Measurements from ENCODE around the gene ZNF543.
A peak's percentile ranks its signal among the peaks of the same experiment; 100 is the strongest.
"Not testable (repeated sequence)": the region's sequence is repeated elsewhere in the genome, so short reads cannot be mapped to it uniquely, and the experiment has no call there.

ZNF543 gene

GRCh38 chr19:57348136-57348535 lies 27.9 kb downstream of the ZNF543 start:
- no peak for DNase-seq
- TF ChIP-seq POLR2A (IDR thresholded peaks at IDR 0.05; ENCODE audit: low read length) (no peak), GATA1 (IDR thresholded peaks at IDR 0.05; ENCODE audit: low read depth, low read length) (no peak)

DNA sequence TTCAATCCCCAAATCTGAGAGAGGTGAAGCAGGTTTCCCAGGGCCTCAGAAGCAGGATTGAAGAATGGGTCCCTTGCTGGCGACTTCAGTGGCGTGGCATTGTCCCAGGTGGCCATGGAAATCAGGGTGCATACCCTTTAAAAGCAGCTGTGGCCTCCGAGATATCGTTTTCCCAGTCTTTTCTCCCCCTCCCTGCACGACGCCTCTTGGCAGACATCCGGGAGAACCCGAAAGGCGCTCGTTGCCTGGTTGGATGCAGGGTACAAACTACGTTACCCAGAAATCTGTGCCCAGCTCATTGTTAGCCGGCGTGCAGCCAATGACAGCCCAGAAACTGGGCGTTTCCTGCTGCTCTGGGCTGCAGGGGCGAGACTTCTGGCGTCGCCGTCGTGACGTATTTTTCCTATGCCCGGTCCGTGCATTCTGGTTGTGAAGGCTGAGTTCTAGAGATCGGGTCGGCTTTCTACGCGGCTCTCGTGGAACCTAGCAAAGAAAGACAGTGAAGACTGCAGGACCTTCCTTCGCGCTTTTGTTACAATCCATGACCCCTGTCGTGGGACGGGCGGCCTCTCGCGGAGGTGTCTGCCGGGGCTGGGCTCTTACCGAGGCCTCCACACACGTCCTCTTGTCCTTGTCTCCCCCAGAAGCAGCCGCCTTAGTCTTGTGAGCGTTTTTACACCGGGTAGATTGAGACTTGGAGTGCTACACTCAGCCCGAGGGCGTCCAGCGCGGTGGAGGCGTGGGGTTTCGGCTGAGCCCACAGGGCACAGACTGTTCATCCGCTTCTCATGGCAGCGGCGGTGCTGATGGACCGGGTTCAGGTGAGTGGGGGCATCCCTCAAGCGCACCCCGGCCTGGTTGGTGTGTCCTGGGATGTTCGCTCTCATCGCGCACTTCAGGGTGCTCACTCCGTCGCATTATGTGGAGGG lies 30.9 kb downstream of the ZNF543 start, which contains the start of gene ZNF304:
ZNF304 (plus strand) TSS at position 395 of the 929 bp plus-strand sequence; CDS start at position 789, 394 bp downstream.
- TF ChIP-seq GATA1 (IDR thresholded peaks at IDR 0.05; ENCODE audit: low read depth, low read length) (no peak), POLR2A (IDR thresholded peaks at IDR 0.05; ENCODE audit: low read length) (peak; percentile 73)

GRCh38 chr19:57351867-57352266 lies 31.6 kb downstream of the ZNF543 start:
- no peak for TF ChIP-seq POLR2A (IDR thresholded peaks at IDR 0.05; ENCODE audit: low read length)
- TF ChIP-seq GATA1 (IDR thresholded peaks at IDR 0.05; ENCODE audit: low read depth, low read length) = no peak
- DNase-seq = peak; percentile 63 to 68

More for the DNA sequence above, 30.9 kb downstream of the ZNF543 start, which contains the start of gene ZNF304:
- DNase-seq = peak; percentile 93 to 95

DNA sequence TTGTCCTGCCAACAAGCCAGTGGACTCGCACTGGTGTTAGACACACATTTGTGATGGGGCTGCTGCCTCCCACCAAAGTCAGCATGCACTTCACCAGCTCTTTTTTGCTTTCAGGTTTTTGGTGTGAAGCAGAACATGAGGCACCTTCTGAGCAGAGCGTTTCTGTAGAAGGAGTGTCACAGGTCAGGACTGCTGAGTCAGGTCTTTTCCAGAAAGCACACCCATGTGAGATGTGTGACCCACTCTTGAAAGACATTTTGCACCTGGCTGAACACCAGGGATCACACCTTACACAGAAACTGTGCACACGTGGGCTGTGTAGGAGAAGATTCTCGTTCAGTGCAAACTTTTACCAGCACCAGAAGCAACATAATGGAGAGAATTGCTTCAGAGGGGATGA lies 35.6 kb downstream of the ZNF543 start:
- DNase-seq = no peak
- no peak for TF ChIP-seq POLR2A (IDR thresholded peaks at IDR 0.05; ENCODE audit: low read length)
- TF ChIP-seq GATA1 (IDR thresholded peaks at IDR 0.05; ENCODE audit: low read depth, low read length) = no peak

DNA sequence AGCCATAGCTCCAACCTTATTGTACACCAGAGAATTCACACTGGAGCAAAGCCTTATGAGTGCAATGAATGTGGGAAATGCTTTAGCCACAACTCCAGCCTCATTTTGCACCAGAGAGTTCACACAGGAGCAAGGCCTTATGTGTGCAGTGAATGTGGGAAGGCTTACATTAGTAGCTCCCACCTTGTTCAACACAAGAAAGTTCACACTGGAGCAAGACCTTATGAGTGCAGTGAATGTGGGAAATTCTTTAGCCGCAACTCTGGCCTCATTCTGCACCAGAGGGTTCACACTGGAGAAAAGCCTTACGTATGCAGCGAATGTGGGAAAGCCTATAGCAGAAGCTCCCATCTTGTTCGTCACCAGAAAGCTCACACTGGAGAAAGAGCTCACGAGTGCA lies 37.1 kb downstream of the ZNF543 start:
- no peak for DNase-seq
- TF ChIP-seq POLR2A (IDR thresholded peaks at IDR 0.05; ENCODE audit: low read length) (no peak), GATA1 (IDR thresholded peaks at IDR 0.05; ENCODE audit: low read depth, low read length) (no peak)

DNA sequence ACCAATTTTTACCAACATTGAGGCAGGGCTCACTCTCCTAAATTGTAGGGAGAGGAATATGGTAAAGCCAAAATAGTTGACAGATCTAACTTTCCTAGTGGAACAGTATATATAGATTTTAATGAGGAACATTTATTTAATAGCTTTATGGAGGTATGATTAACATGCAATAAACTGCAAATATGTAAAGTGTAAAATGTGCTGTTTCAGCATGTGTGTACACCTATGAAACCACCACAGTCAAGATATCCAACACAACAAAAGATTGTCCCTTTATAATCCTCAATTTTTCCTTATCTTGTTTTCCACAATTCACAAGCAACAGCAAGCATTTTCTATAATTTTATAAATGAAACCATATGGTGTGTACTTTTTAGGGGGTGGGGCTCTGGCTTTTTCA lies 39.0 kb downstream of the ZNF543 start:
- DNase-seq = no peak
- no peak for TF ChIP-seq GATA1 (IDR thresholded peaks at IDR 0.05; ENCODE audit: low read depth, low read length)
- TF ChIP-seq POLR2A (IDR thresholded peaks at IDR 0.05; ENCODE audit: low read length) = no peak

DNA sequence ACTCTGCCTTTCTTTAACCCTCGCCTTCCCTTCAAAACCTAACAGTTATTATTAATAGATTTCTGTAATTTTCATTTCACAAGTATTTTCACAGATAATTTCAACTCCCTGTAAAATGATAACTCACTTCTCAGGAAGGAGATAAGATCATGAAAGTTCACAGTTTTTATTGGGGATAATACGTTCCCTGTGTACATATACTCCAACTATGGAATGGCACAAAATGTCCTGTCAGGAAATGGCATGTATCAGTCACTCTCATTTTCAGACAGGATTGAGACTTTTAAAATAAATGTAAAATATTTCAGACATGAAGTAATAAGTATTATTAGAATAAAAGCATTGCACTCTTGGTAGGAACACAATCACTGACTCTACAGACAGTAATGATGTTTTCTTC lies 42.1 kb downstream of the ZNF543 start:
- TF ChIP-seq GATA1 (IDR thresholded peaks at IDR 0.05; ENCODE audit: low read depth, low read length) (no peak), POLR2A (IDR thresholded peaks at IDR 0.05; ENCODE audit: low read length) (no peak)
- DNase-seq = no peak

- no peak for TF ChIP-seq GATA1 (IDR thresholded peaks at IDR 0.05; ENCODE audit: low read depth, low read length)
- peak; percentile 93 for TF ChIP-seq POLR2A (IDR thresholded peaks at IDR 0.05; ENCODE audit: low read length)
- peak; percentile 100 for DNase-seq
Observed at GRCh38 chr19:57362997-57363687, 42.9 kb downstream of the ZNF543 start, which contains the start of the genes TRAPPC2B and ZNF547. Gene TRAPPC2B (plus strand): TSS chr19:57363551. CDS start chr19:57364834, 1,283 bp downstream. Gene ZNF547 (plus strand): TSS chr19:57363551. CDS start chr19:57368556, 5,005 bp downstream.

DNA sequence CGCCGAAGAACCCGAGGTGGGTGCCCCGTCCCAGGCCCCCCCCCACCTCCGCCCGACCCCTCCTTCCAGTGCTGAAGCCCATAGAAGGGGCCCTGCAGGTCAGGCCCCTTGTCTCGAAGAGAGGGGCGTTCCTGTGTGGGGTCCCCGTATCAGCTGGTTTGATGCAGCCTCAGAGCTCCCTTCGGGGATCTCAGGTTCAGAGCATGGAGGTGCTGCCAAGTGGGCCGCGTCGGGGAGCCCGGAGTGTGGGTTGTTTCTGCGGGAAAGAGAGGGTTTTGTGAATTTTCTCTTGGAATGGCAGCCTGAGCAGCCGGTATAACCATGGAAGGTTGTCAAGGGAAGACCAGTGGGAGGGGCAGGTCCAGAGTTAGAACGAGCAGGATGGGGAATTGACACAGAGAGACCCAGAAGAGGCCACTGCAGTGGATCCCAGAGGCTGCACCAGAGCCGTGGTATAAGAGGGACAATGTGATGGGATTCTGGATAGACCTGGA lies 43.5 kb downstream of the ZNF543 start:
- TF ChIP-seq GATA1 (IDR thresholded peaks at IDR 0.05; ENCODE audit: low read depth, low read length) (no peak), POLR2A (IDR thresholded peaks at IDR 0.05; ENCODE audit: low read length) (no peak)
- no peak for DNase-seq

DNA sequence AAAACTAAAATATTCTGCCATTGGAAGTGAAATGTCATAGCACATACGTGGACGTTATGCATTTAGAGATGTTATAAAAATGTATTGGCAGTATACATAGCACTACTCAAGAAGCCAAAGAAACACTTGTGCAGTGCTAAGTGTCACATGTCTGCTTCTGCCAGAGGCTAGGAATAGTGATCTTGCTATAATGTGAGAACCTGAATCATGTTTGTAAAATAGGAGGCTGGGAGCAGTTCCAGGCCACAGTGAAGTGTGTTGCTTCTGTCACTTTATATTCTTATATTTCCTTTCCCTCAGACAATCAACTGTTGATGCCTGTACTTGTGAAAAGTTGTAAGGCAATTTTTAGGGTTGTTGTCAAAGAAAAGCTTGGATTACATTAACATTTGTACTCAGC lies 46.5 kb downstream of the ZNF543 start:
- TF ChIP-seq POLR2A (IDR thresholded peaks at IDR 0.05; ENCODE audit: low read length) (no peak), GATA1 (IDR thresholded peaks at IDR 0.05; ENCODE audit: low read depth, low read length) (no peak)
- DNase-seq = no peak

DNA sequence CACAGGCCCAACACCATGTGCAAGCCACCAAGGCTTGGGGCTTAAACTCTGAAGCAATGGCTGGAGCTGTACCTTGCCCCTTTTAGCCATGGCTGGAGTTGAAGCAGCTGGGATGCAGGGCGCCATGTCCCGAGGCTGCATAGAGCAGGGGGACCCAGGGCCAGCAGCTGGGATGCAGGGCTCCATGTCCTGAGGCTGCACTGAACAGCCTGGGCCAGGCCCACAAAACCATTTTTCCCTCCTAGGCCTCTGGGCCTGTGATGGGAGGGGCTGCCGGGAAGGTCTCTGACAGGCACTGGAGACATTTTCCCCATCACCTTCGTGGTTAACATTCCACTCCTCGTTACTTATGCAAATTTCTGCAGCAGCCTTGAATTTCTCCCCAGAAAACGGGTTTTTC lies 53.9 kb downstream of the ZNF543 start:
- DNase-seq = no peak
- no peak for TF ChIP-seq GATA1 (IDR thresholded peaks at IDR 0.05; ENCODE audit: low read depth, low read length)
- no peak for TF ChIP-seq POLR2A (IDR thresholded peaks at IDR 0.05; ENCODE audit: low read length)

DNA sequence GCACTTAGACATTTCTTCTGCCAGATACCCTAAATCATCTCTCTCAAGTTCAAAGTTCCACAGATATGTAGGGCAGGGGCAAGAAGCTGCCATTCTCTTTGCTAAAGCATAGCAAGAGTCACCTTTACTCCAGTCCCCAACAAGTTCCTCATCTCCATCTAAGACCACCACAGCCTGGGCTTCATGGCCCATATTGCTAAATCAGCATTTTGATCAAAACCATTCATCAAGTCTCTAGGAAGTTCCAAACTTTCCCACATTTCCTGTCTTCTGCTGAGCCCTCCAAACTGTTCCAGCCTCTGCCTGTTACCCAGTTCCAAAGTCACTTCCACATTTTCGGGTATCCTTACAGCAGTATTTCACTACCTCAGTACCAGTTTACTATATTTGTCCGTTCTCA lies 54.4 kb downstream of the ZNF543 start:
- not testable (repeated sequence) for DNase-seq

DNA sequence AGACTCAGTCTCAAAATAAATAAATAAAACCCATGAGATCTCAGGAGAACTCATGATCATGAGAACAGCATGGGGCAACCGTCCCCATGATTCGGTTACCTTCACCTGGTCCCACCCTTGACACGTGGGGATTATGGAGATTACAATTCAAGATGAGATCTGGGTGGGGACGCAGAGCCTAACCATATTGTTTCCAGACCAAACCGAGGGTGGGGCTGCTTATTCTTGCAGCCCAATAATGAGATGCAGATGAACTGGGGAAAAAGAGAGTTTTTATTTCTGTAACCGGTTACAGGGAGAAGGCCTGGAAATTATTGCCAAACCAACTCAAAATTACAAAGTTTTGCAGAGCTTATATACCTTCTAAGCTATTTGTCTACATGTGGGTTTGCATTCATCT lies 55.9 kb downstream of the ZNF543 start:
- TF ChIP-seq POLR2A (IDR thresholded peaks at IDR 0.05; ENCODE audit: low read length) = no peak
- no peak for TF ChIP-seq GATA1 (IDR thresholded peaks at IDR 0.05; ENCODE audit: low read depth, low read length)
- no peak for DNase-seq

GRCh38 chr19:57377498-57378146 lies 57.4 kb downstream of the ZNF543 start:
- TF ChIP-seq POLR2A (IDR thresholded peaks at IDR 0.05; ENCODE audit: low read length) (no peak), GATA1 (IDR thresholded peaks at IDR 0.05; ENCODE audit: low read depth, low read length) (no peak)
- peak in 1 of 2 experiments; percentile 14 for DNase-seq

Data from erythroblast (primary cell).